Astrocyte (in vitro differentiated cells and primary cell): ENCODE data around the gene BTLA. TPM values are rescaled to one million over a fixed set of nuclear protein-coding genes. Genes with fewer than 3 reads are reported as not detected.

Experiments
- DNase-seq: peaks from one replicate; pipeline ENCODE4 v3.0.0-alpha.2; 2010; ENCODE audit warnings: low read depth
- FAIRE-seq: peaks from 2 replicates; lab custom pipeline; 2011; peaks lifted over from hg19 to GRCh38; lab: Jason Lieb, UNC
- H2AFZ ChIP-seq: 2 replicates; pipeline ENCODE4 v1.6.0; 2012; ENCODE audit warnings: low read depth, low read length, inconsistent platforms
- H3K27ac ChIP-seq: 2 replicates; pipeline ENCODE4 v1.5.1; 2011; ENCODE audit warnings: low read depth, low read length, inconsistent platforms
- H3K27me3 ChIP-seq: 2 replicates; pipeline ENCODE4 v1.6.0; 2011; ENCODE audit warnings: low read length, inconsistent platforms; ENCODE audit not compliant: insufficient read depth
- H3K36me3 ChIP-seq: 2 replicates; pipeline ENCODE4 v1.5.1; 2011; ENCODE audit warnings: low read length, inconsistent platforms; ENCODE audit not compliant: insufficient read depth
- H3K4me1 ChIP-seq: 2 replicates; pipeline ENCODE4 v1.5.1; 2011; ENCODE audit warnings: low read length, inconsistent platforms; ENCODE audit not compliant: insufficient read depth
- H3K4me2 ChIP-seq: 2 replicates; pipeline ENCODE4 v1.6.0; 2012; ENCODE audit warnings: low read length, inconsistent platforms
- H3K4me3 ChIP-seq: 2 replicates; pipeline ENCODE4 v1.5.1; 2011; ENCODE audit warnings: low read depth, mild to moderate bottlenecking, low read length, inconsistent platforms; ENCODE audit not compliant: insufficient read depth
- H3K79me2 ChIP-seq: 2 replicates; pipeline ENCODE4 v1.6.0; 2012; ENCODE audit warnings: mild to moderate bottlenecking, low read length, inconsistent platforms; ENCODE audit not compliant: insufficient read depth
- H3K9ac ChIP-seq: 2 replicates; pipeline ENCODE4 v1.6.0; 2012; ENCODE audit warnings: mild to moderate bottlenecking, low read length, inconsistent platforms
- H3K9me3 ChIP-seq: 2 replicates; pipeline ENCODE4 v1.5.1; 2012; ENCODE audit warnings: low read depth, mild to moderate bottlenecking, low read length, inconsistent platforms; ENCODE audit not compliant: insufficient read depth
- H4K20me1 ChIP-seq: 2 replicates; pipeline ENCODE4 v1.6.0; 2012; ENCODE audit warnings: low read length, inconsistent platforms; ENCODE audit not compliant: insufficient read depth
- H3K27ac Mint-ChIP-seq: one replicate; pipeline ENCODE4 v1.8.0; 2021; ENCODE audit warnings: mild to moderate bottlenecking, mixed read lengths; ENCODE audit not compliant: unreplicated experiment
- H3K27me3 Mint-ChIP-seq: one replicate; pipeline ENCODE4 v1.8.0; 2021; ENCODE audit warnings: low read depth, mixed read lengths; ENCODE audit not compliant: unreplicated experiment
- H3K36me3 Mint-ChIP-seq: one replicate; pipeline ENCODE4 v1.8.0; 2021; ENCODE audit warnings: low read depth, mixed read lengths; ENCODE audit not compliant: unreplicated experiment
- H3K4me1 Mint-ChIP-seq: one replicate; pipeline ENCODE4 v1.8.0; 2021; ENCODE audit warnings: low read depth, mixed read lengths; ENCODE audit not compliant: unreplicated experiment
- H3K4me3 Mint-ChIP-seq: one replicate; pipeline ENCODE4 v1.8.0; 2021; ENCODE audit warnings: mild to moderate bottlenecking, moderate library complexity, mixed read lengths; ENCODE audit not compliant: unreplicated experiment
- H3K9me3 Mint-ChIP-seq: one replicate; pipeline ENCODE4 v1.8.0; 2021; ENCODE audit warnings: mild to moderate bottlenecking, mixed read lengths; ENCODE audit not compliant: unreplicated experiment
- EZH2 ChIP-seq: IDR thresholded peaks from 2 replicates; pipeline ENCODE4 v1.6.1; 2012; ENCODE audit warnings: mild to moderate bottlenecking, low read length, inconsistent platforms; ENCODE audit not compliant: insufficient read depth
- total RNA-seq: library from RNA; stranded (reverse); gene quantifications from 2 replicates; pipeline ENCODE4 v1.2.1, GENCODE V29; 2021
- TF ChIP-seq, protein P1 (sequence below): IDR thresholded peaks from 2 replicates; pipeline ENCODE4 v1.5.1; 2011; ENCODE audit warnings: low read depth, mild to moderate bottlenecking, inconsistent platforms, low read length, moderate library complexity; ENCODE audit not compliant: insufficient read depth

The BTLA gene
- total RNA-seq, 1 donor from 2014 or later, result not detected

DNA sequence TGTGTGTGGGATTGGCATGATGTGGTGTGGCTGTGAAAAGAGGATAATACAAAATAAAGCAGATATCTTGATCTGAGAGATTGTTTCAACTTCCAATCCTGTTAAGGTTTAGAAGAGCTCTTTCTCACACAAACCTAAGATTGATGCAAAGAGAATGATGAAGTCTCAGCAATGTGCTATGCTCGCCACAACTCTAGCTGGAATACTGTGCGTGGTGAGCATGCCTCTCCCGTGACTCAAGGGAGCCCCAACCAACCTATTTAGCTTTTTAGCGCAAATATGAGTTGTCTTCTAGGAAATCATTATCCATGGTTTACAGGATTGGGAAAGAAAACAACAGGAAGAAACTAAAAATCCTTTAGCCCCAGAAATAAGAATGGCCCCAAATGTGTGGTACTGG lies 28.5 kb downstream of the BTLA start:
- Histone ChIP-seq H3K27me3 (no peaks in the 10 kb centered on the region), H3K79me2 (no peaks in the 10 kb centered on the region), H3K4me2 (peak overlapping the region; percentile 1), H3K9me3 (no peaks in the 10 kb centered on the region), H3K4me1 (no peaks in the 10 kb centered on the region), H4K20me1 (no peaks in the 10 kb centered on the region), H2AFZ (no peak overlapping the region), H3K27ac (peak overlapping the region; percentile 14), H3K36me3 (no peaks in the 10 kb centered on the region), H3K9ac (no peak overlapping the region), H3K4me3 (no peak overlapping the region)
- Mint-ChIP-seq H3K4me1 (peaks cover 13% of the 10 kb centered on the region), H3K4me3 (no peak overlapping the region), H3K27ac (peak overlapping the region; percentile 41), H3K27me3 (no peaks in the 10 kb centered on the region), H3K36me3 (no peaks in the 10 kb centered on the region), H3K9me3 (no peaks in the 10 kb centered on the region)
- DNase-seq (peak; percentile 88), FAIRE-seq (no peak)
- TF ChIP-seq, protein P1, sequence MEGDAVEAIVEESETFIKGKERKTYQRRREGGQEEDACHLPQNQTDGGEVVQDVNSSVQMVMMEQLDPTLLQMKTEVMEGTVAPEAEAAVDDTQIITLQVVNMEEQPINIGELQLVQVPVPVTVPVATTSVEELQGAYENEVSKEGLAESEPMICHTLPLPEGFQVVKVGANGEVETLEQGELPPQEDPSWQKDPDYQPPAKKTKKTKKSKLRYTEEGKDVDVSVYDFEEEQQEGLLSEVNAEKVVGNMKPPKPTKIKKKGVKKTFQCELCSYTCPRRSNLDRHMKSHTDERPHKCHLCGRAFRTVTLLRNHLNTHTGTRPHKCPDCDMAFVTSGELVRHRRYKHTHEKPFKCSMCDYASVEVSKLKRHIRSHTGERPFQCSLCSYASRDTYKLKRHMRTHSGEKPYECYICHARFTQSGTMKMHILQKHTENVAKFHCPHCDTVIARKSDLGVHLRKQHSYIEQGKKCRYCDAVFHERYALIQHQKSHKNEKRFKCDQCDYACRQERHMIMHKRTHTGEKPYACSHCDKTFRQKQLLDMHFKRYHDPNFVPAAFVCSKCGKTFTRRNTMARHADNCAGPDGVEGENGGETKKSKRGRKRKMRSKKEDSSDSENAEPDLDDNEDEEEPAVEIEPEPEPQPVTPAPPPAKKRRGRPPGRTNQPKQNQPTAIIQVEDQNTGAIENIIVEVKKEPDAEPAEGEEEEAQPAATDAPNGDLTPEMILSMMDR, result no peak
- no peak for TF ChIP-seq EZH2

DNA sequence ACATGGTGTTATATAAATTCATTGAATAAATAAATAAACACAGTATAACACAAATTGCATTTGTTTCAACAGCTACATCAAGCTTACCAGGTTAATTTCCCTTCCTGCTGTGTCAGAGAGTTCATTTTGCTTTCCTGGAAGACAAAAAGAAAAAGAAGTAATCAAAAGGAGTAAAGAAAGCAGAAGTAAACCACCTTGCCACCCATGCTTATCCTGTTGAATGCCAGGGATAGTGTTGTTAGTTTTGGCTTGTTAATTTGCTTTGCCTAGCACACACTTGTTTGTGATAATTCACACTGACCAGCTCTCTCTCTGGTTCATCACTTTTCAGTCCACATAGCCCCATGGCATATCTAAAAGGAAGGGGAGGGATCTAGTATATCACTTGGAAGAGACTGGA lies 29.6 kb downstream of the BTLA start:
- no peaks in the 10 kb centered on the region for H3K36me3 Mint-ChIP-seq
- no peaks in the 10 kb centered on the region for H3K9me3 Mint-ChIP-seq
- no peak overlapping the region for H3K4me2 ChIP-seq
- no peak overlapping the region for H3K27ac ChIP-seq
- H3K9ac ChIP-seq, result no peak overlapping the region
- H3K36me3 ChIP-seq, result no peaks in the 10 kb centered on the region
- no peaks in the 10 kb centered on the region for H4K20me1 ChIP-seq
- no peak overlapping the region for H3K4me3 ChIP-seq
- no peak overlapping the region for H3K4me3 Mint-ChIP-seq
- H3K27me3 ChIP-seq, result no peaks in the 10 kb centered on the region
- no peaks in the 10 kb centered on the region for H3K79me2 ChIP-seq
- no peak overlapping the region for H2AFZ ChIP-seq
- no peak for FAIRE-seq
- no peaks in the 10 kb centered on the region for H3K4me1 ChIP-seq
- no peak overlapping the region for H3K27ac Mint-ChIP-seq
- peaks cover 17% of the 10 kb centered on the region for H3K4me1 Mint-ChIP-seq
- no peaks in the 10 kb centered on the region for H3K9me3 ChIP-seq
- TF ChIP-seq EZH2, result no peak
- TF ChIP-seq, protein P1, result no peak
- no peaks in the 10 kb centered on the region for H3K27me3 Mint-ChIP-seq
- DNase-seq, result no peak

DNA sequence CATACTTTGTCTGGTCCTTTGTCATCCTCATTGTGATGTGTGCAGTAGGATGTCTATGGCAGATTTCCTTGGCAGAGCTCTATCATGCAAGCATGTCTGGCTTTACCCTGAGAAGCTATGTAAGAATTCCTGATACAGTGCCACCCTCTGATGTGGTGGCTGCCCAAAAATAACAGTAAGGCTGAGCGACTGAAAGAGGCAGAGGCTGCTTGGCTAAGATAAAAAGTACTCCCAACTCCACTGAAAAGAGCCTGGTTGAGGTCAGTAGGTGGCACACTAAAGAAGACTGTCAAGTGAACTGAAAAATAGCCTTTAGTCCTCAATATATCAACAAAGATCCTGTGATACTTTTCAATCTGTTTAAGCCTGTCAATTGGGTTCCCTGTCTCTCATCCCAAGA lies 31.7 kb downstream of the BTLA start:
- Mint-ChIP-seq H3K27ac (no peak overlapping the region), H3K36me3 (no peaks in the 10 kb centered on the region), H3K4me3 (no peak overlapping the region), H3K9me3 (no peaks in the 10 kb centered on the region), H3K4me1 (peaks cover 22% of the 10 kb centered on the region), H3K27me3 (no peaks in the 10 kb centered on the region)
- no peaks in the 10 kb centered on the region for H3K36me3 ChIP-seq
- H4K20me1 ChIP-seq, result no peaks in the 10 kb centered on the region
- no peaks in the 10 kb centered on the region for H3K79me2 ChIP-seq
- no peak overlapping the region for H3K9ac ChIP-seq
- no peak overlapping the region for H2AFZ ChIP-seq
- FAIRE-seq, result no peak
- DNase-seq, result no peak
- TF ChIP-seq EZH2, result no peak
- H3K4me3 ChIP-seq, result no peak overlapping the region
- no peaks in the 10 kb centered on the region for H3K4me1 ChIP-seq
- no peaks in the 10 kb centered on the region for H3K9me3 ChIP-seq
- H3K27me3 ChIP-seq, result no peaks in the 10 kb centered on the region
- H3K4me2 ChIP-seq, result no peak overlapping the region
- no peak overlapping the region for H3K27ac ChIP-seq
